Measurements from ENCODE around the gene SAPCD2.
A peak's percentile ranks its signal among the peaks of the same experiment; 100 is the strongest.
"Not testable (repeated sequence)": the region's sequence is repeated elsewhere in the genome, so short reads cannot be mapped to it uniquely, and the experiment has no call there.

SAPCD2 gene

DNA sequence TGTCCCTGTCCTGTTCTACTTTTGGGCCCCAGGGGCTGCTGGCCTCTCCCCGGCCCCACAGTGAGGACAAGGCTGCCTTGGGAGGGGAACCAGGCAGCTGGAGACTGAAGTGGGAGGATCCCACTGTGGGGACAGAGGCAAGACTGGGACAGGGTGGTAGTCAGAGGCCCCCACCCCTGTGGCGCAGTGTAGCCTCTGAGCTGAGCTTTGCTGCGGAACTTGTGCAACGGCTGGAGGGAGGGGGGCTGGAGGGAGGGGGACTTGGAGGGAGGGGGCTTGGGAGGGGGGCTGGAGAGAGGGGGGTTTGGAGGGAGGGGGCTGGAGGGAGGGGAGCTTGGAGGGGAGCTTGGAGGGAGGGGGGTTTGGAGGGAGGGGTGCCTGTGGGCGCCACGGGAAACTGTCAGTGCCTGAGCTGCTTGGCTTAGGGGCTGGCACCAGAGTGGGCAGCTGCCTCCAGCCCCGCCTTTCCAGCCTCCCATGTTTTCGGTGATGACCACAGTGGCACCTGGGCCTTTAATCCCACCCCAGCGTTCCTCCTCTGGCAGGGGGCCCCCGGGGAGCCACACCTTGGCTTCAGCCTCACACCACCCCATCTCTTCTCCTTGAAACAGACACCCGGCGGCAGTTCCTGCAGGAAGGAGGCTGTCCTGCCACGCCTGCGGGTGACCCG lies 36.2 kb downstream of the SAPCD2 start:
- no peak for DNase-seq (ENCODE audit: extremely low read depth in 1 of 2, low read depth in 1 of 2)

DNA sequence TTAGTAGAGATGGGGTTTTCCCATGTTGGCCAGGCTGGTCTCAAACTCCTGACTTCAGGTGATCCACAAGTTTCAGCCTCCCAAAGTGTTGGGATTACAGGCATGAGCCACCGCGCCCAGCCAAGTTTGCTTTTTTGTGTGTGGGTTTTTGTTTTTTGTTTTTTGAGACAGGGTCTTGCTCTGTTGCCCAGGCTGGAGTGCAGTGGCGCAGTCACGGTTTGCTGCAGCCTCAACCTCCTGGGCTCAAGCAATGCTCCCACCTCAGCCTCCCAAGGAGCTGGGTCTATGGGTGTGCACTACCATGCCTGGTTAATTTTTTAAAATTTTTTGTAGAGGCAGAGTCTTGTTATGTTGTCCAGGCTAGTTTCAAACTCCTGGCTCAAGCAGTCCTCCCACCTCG lies 36.9 kb downstream of the SAPCD2 start:
- not testable (repeated sequence) for DNase-seq (ENCODE audit: extremely low read depth in 1 of 2, low read depth in 1 of 2)

- DNase-seq (ENCODE audit: extremely low read depth in 1 of 2, low read depth in 1 of 2), result no peak
These were observed 37.5 kb downstream of the SAPCD2 start for GRCh38 chr9:137032858-137033257.

GRCh38 chr9:137031904-137032640 lies 38.3 kb downstream of the SAPCD2 start, which contains the start of gene FUT7:
TSS of gene FUT7 (minus strand) at chr9:137032088. CDS start at chr9:137031991, 97 bp downstream.
- no peak for DNase-seq (ENCODE audit: extremely low read depth in 1 of 2, low read depth in 1 of 2)

DNA sequence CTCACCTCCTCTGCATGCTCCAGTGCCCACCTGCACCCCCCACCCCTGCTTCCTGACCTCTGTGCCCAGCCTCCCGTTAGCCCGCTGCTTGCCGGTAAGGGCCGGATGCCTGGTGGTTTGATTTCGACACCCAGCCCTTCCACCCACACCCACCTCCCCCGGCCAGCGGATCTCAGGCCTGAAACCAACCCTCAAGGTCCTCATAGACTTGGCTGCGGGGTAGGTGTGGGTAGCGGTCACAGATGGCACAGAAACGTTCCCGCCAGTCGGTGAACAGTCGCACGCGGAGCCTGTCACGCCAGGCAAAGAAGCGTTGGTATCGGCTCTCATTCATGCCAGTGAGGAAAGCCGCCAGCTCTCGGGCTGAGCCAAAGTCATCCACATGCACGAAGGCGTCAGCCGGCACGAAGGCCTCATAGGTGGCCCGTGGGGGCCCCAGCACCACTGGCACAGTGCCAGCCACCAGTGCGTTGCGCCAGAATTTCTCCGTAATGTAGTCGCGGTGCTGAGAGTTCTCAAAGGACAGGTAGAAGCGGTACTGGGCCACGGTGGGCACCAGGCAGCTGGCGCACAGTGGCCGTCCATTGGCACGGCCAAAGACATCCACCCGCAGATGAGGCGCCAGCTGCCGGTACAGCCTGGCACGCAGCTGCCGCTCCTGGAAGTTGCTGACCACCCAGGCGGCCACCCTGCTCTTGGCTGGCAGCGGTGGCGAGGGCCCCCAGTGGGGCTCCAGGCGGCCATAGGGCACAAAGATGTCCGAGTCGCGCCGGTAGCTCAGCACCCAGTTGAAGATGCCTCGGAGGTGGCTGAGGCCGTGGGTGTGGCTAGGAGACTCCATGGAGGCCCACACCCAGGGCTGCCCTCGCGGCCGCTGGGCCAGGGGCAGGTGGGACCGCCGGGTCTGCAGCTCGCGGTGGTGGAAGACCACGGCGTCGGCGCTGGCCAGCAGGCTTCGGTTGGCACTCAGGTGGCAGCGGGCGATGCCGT lies 39.5 kb downstream of the SAPCD2 start:
- peak in 1 of 2 donors; percentile 24 for DNase-seq (ENCODE audit: extremely low read depth in 1 of 2, low read depth in 1 of 2)

DNA sequence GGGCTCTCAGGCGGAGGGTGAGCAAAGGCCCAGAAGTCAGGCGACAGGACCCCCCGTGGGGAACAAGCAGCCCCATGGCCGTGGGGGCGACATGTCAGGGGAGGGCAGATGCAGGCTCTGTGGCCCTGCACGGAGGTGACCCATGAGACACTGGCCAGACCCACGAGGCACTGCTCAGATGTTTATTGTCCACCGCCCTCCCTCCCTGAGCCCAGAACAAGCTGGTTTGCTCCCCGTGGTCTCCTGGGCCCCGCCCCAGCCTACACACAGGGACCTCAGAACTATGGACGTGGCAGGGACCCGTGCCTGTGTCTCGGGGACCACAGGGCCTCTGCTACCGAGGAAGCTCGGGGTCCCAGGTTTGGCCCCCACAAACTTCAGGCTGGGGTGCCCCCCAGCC lies 40.4 kb downstream of the SAPCD2 start:
- DNase-seq (ENCODE audit: extremely low read depth in 1 of 2, low read depth in 1 of 2), result no peak

GRCh38 chr9:137029058-137029936 lies 41.1 kb downstream of the SAPCD2 start:
- peak in 1 of 2 donors; percentile 58 for DNase-seq (ENCODE audit: extremely low read depth in 1 of 2, low read depth in 1 of 2)

DNA sequence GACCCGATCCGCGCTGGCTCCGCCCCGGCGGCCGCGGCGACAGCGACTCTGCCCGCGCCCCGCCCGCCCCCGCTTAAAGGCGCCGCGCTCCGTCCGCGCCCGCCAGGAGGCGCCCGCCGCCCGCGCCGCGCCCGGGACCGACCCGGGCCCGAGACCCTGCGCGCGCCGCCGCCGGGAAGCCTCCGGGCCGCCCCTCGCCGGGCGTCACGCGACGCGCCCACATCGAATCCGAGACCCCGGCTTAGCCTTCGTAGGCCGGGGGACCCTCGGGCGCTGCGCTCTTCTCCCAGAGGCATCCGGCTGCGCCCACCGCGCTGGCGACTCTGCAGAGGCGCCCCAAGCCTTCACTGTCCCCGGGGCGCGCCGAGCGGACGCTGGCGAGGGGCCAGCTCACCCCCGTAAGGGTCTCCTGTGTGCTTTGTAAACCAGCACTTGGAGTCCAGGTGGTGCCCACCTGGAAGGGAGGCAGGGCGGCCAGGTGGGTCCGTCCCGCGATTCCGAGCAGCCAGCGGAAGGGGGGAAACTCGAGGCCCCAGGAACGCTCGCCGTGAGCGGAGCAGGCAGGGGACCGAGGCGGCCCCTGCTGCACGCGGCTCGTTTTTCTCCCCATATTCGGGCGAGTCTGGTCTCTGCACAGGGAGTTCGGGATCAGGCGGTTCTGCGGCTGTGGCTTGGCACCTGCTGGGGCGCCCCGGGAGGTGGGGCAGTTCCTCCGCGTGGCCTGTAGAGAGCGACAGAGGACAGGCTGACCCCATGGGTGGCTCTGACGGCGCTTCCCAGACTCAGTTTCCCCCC lies 41.9 kb downstream of the SAPCD2 start:
- DNase-seq (ENCODE audit: extremely low read depth in 1 of 2, low read depth in 1 of 2), result peak in 1 of 2 donors; percentile 62

GRCh38 chr9:137027369-137028262 lies 42.7 kb downstream of the SAPCD2 start, which contains the start of gene ABCA2:
TSS of gene ABCA2 (minus strand) at chr9:137028237. CDS start at chr9:137028140, 97 bp downstream.
- no peak for DNase-seq (ENCODE audit: extremely low read depth in 1 of 2, low read depth in 1 of 2)

DNA sequence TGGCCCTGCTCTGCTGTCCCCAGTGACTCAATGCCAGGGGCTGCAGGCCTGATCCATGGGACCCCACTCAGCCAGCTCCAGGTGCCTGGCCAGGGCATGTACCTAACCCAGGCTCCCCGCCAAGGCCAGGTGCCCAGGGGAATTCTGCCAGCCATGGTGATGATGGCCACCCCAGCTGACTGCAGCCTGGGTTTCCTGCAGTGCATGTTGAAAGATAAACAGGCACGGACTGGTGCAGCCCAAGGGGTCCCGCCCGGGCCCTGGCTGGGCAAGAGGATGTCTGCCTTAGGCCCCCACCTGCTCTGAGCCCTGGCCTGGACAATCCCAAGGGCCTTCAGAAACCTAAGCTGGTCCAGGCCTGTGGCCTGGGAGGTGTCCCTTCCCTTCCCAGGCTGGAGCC lies 43.5 kb downstream of the SAPCD2 start:
- DNase-seq (ENCODE audit: extremely low read depth in 1 of 2, low read depth in 1 of 2), result no peak

GRCh38 chr9:137026384-137026783 lies 44.0 kb downstream of the SAPCD2 start:
- DNase-seq (ENCODE audit: extremely low read depth in 1 of 2, low read depth in 1 of 2), result no peak

- DNase-seq (ENCODE audit: extremely low read depth in 1 of 2, low read depth in 1 of 2), result no peak
These were observed 44.8 kb downstream of the SAPCD2 start for GRCh38 chr9:137025517-137025966.

DNA sequence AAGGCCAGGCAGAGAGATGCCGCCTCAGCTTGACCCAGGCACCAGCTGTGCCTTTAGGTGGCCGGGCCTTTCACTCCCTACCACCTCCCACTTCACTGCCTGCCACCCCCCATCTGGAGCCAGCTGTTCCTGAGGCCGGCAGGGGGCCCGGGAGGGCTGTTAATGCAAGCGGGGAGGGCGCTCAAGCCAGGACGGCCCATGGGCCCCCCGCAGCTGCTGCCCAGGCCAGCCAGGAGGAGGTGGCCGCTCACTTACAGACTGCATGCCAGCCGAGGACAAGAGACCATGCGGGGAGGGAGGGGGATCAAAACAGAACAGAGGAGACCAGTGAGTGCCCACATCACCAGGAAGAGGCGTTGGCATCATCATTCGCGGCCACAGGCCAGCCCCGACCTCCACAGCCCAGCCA lies 46.8 kb downstream of the SAPCD2 start:
- DNase-seq (ENCODE audit: extremely low read depth in 1 of 2, low read depth in 1 of 2), result no peak

DNA sequence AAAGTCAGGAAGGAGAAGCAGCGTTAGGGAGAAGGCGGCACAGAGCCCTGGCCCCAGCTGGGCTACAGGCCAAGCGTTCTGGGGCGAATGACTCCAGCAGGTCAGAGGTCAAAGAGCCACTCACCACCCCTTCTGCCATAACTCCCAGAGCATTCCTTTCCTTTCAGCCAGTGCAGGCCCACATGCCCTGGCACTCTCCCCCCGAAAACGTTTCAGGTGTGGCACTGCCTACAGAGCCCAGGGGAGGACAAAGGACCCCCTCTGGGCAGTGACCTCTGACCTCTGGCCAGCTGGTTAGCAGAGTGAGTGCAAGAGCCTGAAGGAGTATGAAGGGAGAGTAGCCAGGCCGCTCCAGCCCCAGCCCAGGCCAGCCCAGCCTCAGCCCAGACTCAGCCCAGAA lies 47.2 kb downstream of the SAPCD2 start:
- DNase-seq (ENCODE audit: extremely low read depth in 1 of 2, low read depth in 1 of 2), result no peak

DNA sequence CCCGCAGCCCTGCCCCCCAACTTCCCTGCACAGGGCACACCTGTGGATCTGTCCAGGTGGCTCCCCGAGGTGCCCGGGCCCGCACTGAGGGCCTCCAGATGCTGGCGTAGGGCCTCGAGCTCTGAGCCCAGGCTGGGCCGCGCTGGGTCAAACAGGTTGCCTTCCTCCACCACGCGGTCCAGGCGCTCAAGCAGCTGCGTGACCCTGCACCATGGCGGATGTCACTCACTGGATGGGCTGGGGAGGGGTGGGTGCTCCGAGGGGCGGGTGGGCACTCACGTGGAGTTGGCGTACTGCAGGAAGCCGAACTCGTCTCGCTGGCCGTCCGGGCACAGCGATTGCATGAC lies 47.7 kb downstream of the SAPCD2 start:
- DNase-seq (ENCODE audit: extremely low read depth in 1 of 2, low read depth in 1 of 2), result no peak

DNA sequence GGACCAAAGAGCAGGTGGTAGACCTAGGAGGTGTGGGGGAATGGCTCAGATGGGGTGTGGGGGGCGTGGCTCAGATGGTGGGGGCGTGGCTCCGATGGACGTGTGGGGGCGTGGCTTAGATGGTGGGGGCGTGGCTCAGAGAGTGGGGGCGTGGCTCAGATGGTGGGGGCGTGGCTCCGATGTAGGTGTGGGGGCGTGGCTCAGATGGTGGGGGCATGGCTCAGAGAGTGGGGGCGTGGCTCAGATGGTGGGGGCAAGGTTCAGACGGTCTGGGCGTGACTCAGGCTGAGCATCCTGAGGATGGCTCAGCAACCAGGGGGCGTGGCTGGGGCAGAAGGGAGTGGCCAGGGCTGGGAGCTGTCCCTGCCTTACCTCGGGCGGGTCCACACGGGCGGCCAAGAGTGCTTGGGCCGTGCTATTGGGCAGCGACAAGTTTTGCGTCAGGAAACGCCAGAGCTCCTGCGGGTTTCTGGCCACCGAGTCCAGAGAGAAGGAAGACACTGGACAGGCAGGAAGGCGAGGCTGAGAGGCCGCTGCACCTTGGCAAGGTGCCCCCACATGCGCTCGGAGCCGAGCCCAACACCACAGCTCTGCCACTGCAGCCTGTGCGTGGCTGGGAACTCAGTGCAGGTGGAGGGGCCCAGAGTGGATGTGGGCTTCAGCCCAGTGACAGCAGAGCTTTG lies 48.2 kb downstream of the SAPCD2 start:
- DNase-seq (ENCODE audit: extremely low read depth in 1 of 2, low read depth in 1 of 2), result peak; percentile 47 to 50

DNA sequence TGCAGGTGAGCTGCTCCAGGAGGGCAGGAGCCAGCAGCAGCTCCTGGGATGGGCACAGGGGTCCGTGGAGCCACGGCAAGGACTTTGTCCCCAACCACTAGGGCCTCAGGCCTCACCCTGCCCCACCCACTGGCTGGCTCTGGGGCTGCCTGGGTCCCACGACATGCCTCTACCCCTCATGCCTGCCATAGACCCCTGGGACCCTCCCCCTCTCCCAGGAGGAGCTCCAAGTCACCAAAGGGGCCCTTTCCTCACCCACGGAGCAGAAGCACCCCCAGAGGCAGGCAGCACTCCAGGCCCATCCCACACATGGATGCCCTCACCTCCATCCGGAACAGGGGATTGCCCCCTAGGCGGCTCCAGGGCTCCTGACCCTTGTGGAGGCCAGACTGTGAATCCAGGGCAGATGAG lies 48.8 kb downstream of the SAPCD2 start:
- no peak for DNase-seq (ENCODE audit: extremely low read depth in 1 of 2, low read depth in 1 of 2)
